SK-N-SH (cell line): ENCODE measurements around the gene TMEM132D. TPM values are rescaled to one million over a fixed set of nuclear protein-coding genes. Genes with fewer than 3 reads are reported as not detected.

Experiments
- CTCF ChIA-PET: fragments of 300-600, 350-600 bp; formaldehyde crosslinking; extraction: SDS; loops from one replicate; lab custom pipeline; 2021; lab: Yijun Ruan, JAX
- POLR2A ChIA-PET: fragments of 350-600 bp; sonication (Branson Sonifier 250); formaldehyde crosslinking; extraction: SDS; loops from one replicate; lab custom pipeline; 2020; ENCODE audit warnings: antibody characterized with exemption, inconsistent platforms; lab: Yijun Ruan, JAX
- DNase-seq: peaks from one replicate; pipeline ENCODE4 v3.0.0; 2012
- H2AFZ ChIP-seq: fragments of 200-600 bp; sonication (generic); 2 replicates; pipeline ENCODE4 v1.8.1; 2016; ENCODE audit warnings: antibody characterized with exemption, mild to moderate bottlenecking, low read depth
- H3F3A ChIP-seq: fragments of 200-600 bp; sonication (generic); replicated peaks from 2 replicates; pipeline ENCODE3; 2016; ENCODE audit warnings: antibody characterized with exemption, mild to moderate bottlenecking; ENCODE audit not compliant: insufficient read depth
- H3K27ac ChIP-seq, 2 experiments: fragments of 200-500 bp in 1 of 2; fragments of 200-600 bp in 1 of 2; sonication (Bioruptor generic) in 1 of 2; sonication (generic), shearing (Covaris generic) in 1 of 2; 2 replicates each; pipeline versions ENCODE4 v1.5.1 to v1.6.1; 2014 to 2016; ENCODE audit warnings: low read depth in 2 of 2, inconsistent platforms in 1 of 2, low read length in 1 of 2, mild to moderate bottlenecking in 1 of 2, mixed read lengths in 1 of 2
- H3K27me3 ChIP-seq: fragments of 200-600 bp; sonication (generic), shearing (Covaris generic); 2 replicates; pipeline ENCODE4 v1.6.1; 2016; ENCODE audit warnings: mixed run types; ENCODE audit not compliant: insufficient read depth
- H3K36me3 ChIP-seq, 2 experiments: fragments of 200-500 bp in 1 of 2; fragments of 200-600 bp in 1 of 2; sonication (Bioruptor generic) in 1 of 2; sonication (generic) in 1 of 2; replicated peaks in 1 of 2; 2 replicates each; pipeline versions ENCODE3 to v1.5.1; 2014 to 2016; ENCODE audit warnings: low read length in 1 of 2, mild to moderate bottlenecking in 1 of 2; ENCODE audit not compliant: insufficient read depth in 2 of 2, control insufficient read depth in 1 of 2
- H3K4me1 ChIP-seq, 2 experiments: fragments of 200-500 bp in 1 of 2; fragments of 200-600 bp in 1 of 2; sonication (Bioruptor generic) in 1 of 2; sonication (generic), shearing (Covaris generic) in 1 of 2; 2 replicates each; pipeline versions ENCODE4 v1.5.1 to v1.6.1; 2014 to 2016; ENCODE audit warnings: low read depth in 1 of 2, low read length in 1 of 2, mixed run types in 1 of 2; ENCODE audit not compliant: insufficient read depth in 2 of 2, control insufficient read depth in 1 of 2
- H3K4me2 ChIP-seq: fragments of 200-600 bp; sonication (generic), shearing (Covaris generic); 2 replicates; pipeline ENCODE4 v1.6.1; 2017; ENCODE audit warnings: mixed run types
- H3K4me3 ChIP-seq, 2 experiments: fragments of 200-500 bp in 1 of 2; fragments of 200-600 bp in 1 of 2; sonication (Bioruptor generic) in 1 of 2; sonication (generic), shearing (Covaris generic) in 1 of 2; 2 replicates each; pipeline versions ENCODE4 v1.5.1 to v1.8.1; 2014 to 2016; ENCODE audit warnings: low read depth in 2 of 2, inconsistent platforms in 1 of 2, low read length in 1 of 2, mild to moderate bottlenecking in 1 of 2, mixed read lengths in 1 of 2, moderate library complexity in 1 of 2
- H3K79me2 ChIP-seq: fragments of 200-600 bp; sonication (generic); 2 replicates; pipeline ENCODE4 v1.8.1; 2017; ENCODE audit warnings: mild to moderate bottlenecking; ENCODE audit not compliant: insufficient read depth
- H3K9ac ChIP-seq: fragments of 200-600 bp; sonication (generic); 2 replicates; pipeline ENCODE4 v1.6.1; 2017; ENCODE audit warnings: mixed run types
- H3K9me2 ChIP-seq: fragments of 200-600 bp; sonication (generic); 2 replicates; pipeline ENCODE4 v1.6.1; 2017; ENCODE audit warnings: mixed run types
- H3K9me3 ChIP-seq: fragments of 200-600 bp; sonication (generic); 2 replicates; pipeline ENCODE4 v1.6.1; 2017; ENCODE audit warnings: mixed run types, mild to moderate bottlenecking, moderate library complexity
- H4K20me1 ChIP-seq: fragments of 200-600 bp; sonication (generic); 2 replicates; pipeline ENCODE4 v1.6.1; 2017; ENCODE audit warnings: mild to moderate bottlenecking, mixed run types; ENCODE audit not compliant: insufficient read depth
- CHD2 ChIP-seq: fragments of 150-350 bp; IDR thresholded peaks from 2 replicates; pipeline ENCODE4 v1.6.1; 2018; ENCODE audit warnings: low read length; ENCODE audit not compliant: partially characterized antibody
- ELF1 ChIP-seq: IDR thresholded peaks from 2 replicates; pipeline ENCODE4 v1.4.0; 2012
- EZH2phosphoT487 ChIP-seq: fragments of 200-600 bp; sonication (generic); IDR thresholded peaks from 2 replicates; pipeline ENCODE4 v1.6.1; 2017; ENCODE audit warnings: low read depth, mixed run types, mild to moderate bottlenecking, antibody characterized with exemption, moderate library complexity, borderline replicate concordance
- GABPA ChIP-seq: IDR thresholded peaks from 2 replicates; pipeline ENCODE4 v1.4.0; 2012; ENCODE audit warnings: low read depth, mild to moderate bottlenecking
- MXI1 ChIP-seq: IDR thresholded peaks from 2 replicates; pipeline ENCODE4 v1.6.1; 2012; ENCODE audit warnings: mild to moderate bottlenecking, low read depth, low read length, improper control_type of control experiment
- NFIC ChIP-seq: IDR thresholded peaks from 2 replicates; pipeline ENCODE4 v1.4.0; 2012; ENCODE audit warnings: borderline replicate concordance
- POLR2AphosphoS5 ChIP-seq: IDR thresholded peaks from 2 replicates; pipeline ENCODE4 v1.6.1; 2012; ENCODE audit warnings: low read depth, low read length
- RCOR1 ChIP-seq: fragments of 150-350 bp; IDR thresholded peaks from 2 replicates; pipeline ENCODE4 v1.6.1; 2017; ENCODE audit warnings: antibody characterized with exemption, low read length
- RFX5 ChIP-seq: IDR thresholded peaks from 2 replicates; pipeline ENCODE4 v1.6.1; 2012; ENCODE audit warnings: mild to moderate bottlenecking, improper control_type of control experiment, low read length
- RXRA ChIP-seq: IDR thresholded peaks from 2 replicates; pipeline ENCODE4 v1.4.0; 2012; ENCODE audit warnings: low read depth, mild to moderate bottlenecking, borderline replicate concordance
- USF1 ChIP-seq: IDR thresholded peaks from 2 replicates; pipeline ENCODE4 v1.4.0; 2012; ENCODE audit warnings: low read depth, borderline replicate concordance
- ZBTB33 ChIP-seq: IDR thresholded peaks from 2 replicates; pipeline ENCODE4 v1.4.0; 2012; ENCODE audit warnings: low read depth, borderline replicate concordance
- WGBS: methylation state at CpG from one replicate; pipeline ENCODE4 v1.1.6; 2017; ENCODE audit warnings: low lambda C conversion rate; 5-methylcytosine and 5-hydroxymethylcytosine counted together
- polyA plus RNA-seq, 3 experiments: library from polyadenylated mRNA; depleted of rRNA; stranded (reverse); fragments of >200 nt; gene quantifications; 2 replicates each; pipeline ENCODE4 v1.2.3, GENCODE V29; 2012
- TF ChIP-seq, protein P1 (sequence below): fragments of 150-350 bp; IDR thresholded peaks from 2 replicates; pipeline ENCODE4 v1.6.1; 2017; ENCODE audit warnings: antibody characterized with exemption, low read length, low read depth, borderline replicate concordance
- TF ChIP-seq, protein P2 (sequence below): IDR thresholded peaks from 2 replicates; pipeline ENCODE4 v1.4.0; 2012; ENCODE audit warnings: low read depth
- TF ChIP-seq, protein P3 (sequence below): IDR thresholded peaks from 2 replicates; pipeline ENCODE4 v1.6.1; 2012; ENCODE audit warnings: mild to moderate bottlenecking, low read depth, low read length, moderate library complexity

TMEM132D gene
- polyA plus RNA-seq, 1 of the 3 experiments (the other 2 are of a cell fraction), result not detected

DNA sequence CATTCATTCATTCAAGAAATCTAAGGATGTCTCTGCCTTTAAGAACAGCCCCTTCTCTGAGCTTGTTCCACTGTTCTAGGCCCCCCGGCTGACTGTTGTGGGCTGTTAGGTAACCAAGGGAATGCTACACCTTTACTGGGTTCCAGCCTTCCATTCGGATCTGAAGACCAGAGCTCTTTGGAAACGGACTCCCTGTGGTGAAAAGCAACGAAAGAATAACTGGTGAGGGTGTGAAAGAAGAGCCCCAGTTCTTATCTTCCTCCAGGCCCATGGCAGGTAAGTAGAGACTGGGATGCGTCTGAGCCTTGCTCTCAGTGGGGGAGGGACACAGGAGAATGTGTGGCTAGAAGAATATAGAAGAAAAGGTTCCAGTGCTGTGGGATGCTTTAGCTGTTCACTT, 207.4 kb downstream of the TMEM132D start (continued):
- TF ChIP-seq ZBTB33 (no peak), GABPA (no peak), EZH2phosphoT487 (no peak), MXI1 (no peak), RFX5 (no peak), USF1 (no peak), CHD2 (no peak)
- TF ChIP-seq, protein P1, sequence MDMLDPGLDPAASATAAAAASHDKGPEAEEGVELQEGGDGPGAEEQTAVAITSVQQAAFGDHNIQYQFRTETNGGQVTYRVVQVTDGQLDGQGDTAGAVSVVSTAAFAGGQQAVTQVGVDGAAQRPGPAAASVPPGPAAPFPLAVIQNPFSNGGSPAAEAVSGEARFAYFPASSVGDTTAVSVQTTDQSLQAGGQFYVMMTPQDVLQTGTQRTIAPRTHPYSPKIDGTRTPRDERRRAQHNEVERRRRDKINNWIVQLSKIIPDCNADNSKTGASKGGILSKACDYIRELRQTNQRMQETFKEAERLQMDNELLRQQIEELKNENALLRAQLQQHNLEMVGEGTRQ, result no peak
- TF ChIP-seq, protein P2, sequence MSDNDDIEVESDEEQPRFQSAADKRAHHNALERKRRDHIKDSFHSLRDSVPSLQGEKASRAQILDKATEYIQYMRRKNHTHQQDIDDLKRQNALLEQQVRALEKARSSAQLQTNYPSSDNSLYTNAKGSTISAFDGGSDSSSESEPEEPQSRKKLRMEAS, result no peak

GRCh38 chr12:129693731-129694130, 210.1 kb downstream of the TMEM132D start:
- CTCF ChIA-PET, result no interaction called here
- DNase-seq, result no peak
- no peak for TF ChIP-seq ELF1
- TF ChIP-seq NFIC, result no peak
- TF ChIP-seq ZBTB33, result no peak
- TF ChIP-seq USF1, result no peak
- TF ChIP-seq RCOR1, result no peak
- TF ChIP-seq, protein P1, result no peak
- TF ChIP-seq, protein P3, sequence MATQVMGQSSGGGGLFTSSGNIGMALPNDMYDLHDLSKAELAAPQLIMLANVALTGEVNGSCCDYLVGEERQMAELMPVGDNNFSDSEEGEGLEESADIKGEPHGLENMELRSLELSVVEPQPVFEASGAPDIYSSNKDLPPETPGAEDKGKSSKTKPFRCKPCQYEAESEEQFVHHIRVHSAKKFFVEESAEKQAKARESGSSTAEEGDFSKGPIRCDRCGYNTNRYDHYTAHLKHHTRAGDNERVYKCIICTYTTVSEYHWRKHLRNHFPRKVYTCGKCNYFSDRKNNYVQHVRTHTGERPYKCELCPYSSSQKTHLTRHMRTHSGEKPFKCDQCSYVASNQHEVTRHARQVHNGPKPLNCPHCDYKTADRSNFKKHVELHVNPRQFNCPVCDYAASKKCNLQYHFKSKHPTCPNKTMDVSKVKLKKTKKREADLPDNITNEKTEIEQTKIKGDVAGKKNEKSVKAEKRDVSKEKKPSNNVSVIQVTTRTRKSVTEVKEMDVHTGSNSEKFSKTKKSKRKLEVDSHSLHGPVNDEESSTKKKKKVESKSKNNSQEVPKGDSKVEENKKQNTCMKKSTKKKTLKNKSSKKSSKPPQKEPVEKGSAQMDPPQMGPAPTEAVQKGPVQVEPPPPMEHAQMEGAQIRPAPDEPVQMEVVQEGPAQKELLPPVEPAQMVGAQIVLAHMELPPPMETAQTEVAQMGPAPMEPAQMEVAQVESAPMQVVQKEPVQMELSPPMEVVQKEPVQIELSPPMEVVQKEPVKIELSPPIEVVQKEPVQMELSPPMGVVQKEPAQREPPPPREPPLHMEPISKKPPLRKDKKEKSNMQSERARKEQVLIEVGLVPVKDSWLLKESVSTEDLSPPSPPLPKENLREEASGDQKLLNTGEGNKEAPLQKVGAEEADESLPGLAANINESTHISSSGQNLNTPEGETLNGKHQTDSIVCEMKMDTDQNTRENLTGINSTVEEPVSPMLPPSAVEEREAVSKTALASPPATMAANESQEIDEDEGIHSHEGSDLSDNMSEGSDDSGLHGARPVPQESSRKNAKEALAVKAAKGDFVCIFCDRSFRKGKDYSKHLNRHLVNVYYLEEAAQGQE, result no peak
- TF ChIP-seq POLR2AphosphoS5, result no peak
- no peak for TF ChIP-seq RXRA
- H4K20me1 ChIP-seq, result no peaks in the 10 kb centered on the region
- 0 out of 2 replicates have a peak, but pooled peaks cover 3% of the 10 kb centered on the region for H3K9me2 ChIP-seq
- H3K4me2 ChIP-seq, result no peak overlapping the region
- no peak overlapping the region for H3K4me3 ChIP-seq
- H3K9me3 ChIP-seq, result 0 out of 2 replicates have a peak, but pooled peaks cover 4% of the 10 kb centered on the region
- no peak overlapping the region for H3K9ac ChIP-seq
- H3F3A ChIP-seq, result no peaks in the 10 kb centered on the region
- no peaks in the 10 kb centered on the region for H3K36me3 ChIP-seq
- WGBS, result 62% methylated on average over 8 of the region's 8 CpGs
- no peaks in the 10 kb centered on the region for H3K79me2 ChIP-seq
- no peak overlapping the region for H3K27ac ChIP-seq
- POLR2A ChIA-PET, result no interaction called here
- no peak overlapping the region for H2AFZ ChIP-seq
- H3K4me1 ChIP-seq, result no peaks in the 10 kb centered on the region
- no peaks in the 10 kb centered on the region for H3K27me3 ChIP-seq
